ENCODE measurements around the gene CPNE7.
"Not testable (repeated sequence)": the region's sequence is repeated elsewhere in the genome, so short reads cannot be mapped to it uniquely, and the experiment has no call there.

Gene CPNE7

DNA sequence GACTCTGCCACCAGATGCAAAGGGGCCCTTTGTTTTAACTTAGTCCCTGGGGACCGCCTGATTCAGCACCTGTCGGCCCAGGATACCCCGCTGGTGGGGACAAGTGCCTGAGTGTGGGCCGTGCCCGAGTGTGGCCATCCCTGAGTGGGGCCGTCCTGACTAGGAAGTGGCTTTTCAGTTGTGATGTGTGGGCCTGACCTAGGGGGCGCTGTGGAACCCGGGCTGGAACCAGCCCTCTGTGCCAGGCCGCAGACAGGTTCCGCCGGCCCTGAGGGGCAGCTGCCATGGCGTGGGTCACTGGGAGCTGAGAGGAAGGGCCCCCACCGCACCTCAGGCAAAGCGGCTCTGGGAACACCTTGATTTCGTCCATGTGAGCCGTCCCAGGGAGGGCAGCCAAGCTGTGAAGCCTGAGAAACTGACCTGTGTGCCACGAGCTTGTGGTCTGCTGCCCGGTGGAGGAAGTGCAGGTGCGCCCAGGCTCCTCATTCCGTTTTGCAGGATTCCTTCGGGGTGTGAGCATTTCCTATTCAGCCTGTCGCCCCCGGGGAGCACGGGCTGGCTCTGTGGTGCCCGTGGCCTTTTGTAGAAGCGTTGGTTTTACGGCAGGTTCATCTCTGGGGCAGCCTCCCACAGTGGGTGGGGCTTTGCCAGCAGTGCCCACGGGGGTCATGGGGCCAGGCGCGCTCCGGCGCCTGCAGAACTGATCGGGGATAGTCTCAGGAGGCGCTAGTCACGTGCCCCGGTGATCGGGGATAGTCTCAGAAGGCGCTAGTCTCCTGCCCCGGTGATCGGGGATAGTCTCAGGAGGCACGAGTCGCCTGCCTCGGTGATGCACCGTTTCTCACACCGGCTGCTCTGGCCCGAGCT lies 9.8 kb upstream of the CPNE7 start:
- no peak for DNase-seq (ENCODE audit: low read depth)

DNA sequence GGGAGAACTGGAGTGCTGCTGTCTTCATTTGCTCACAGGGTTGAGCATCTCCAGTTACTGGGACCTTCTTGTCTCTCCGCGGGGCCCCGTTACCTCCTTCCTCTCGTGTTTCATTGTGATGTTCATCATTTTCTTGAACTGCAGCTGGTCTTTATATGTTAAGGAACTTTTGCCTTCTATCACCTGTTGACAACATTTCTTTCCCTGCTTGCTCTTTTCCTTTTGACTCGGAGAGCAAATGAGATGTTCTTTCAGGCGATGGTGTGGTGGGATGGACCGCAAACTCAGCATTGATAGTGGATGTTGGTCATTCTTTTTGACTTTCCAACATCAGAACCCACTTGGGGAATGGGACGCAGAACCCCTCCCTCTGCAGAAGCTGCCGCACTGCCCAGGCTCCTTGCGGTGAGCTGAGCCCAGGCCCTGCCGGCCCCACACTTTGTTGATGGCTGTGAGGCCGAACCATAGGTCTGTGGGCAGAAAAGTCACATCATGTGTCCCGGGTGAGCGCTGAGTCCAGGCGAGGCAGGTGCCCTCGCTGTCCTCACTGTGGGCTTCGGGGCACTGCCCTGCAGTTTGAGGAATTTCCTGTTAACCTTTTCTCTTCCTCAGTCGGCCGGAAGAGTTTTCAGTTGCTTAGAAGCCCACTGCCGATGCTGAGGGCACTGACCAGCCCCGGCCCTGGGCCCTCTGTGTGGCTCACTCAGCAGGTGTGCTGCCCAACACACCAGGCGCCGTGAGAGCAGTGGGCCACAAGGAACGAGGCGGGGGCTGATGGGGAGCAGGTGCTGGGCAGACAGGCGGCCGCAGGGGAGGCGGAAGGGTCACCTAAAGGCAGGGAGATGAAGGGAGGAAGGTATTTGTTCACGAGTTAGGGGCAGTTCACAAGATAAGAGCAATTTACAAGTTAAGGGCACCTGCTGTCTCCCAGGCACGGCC lies 7.6 kb upstream of the CPNE7 start:
- DNase-seq (ENCODE audit: low read depth), result no peak

DNA sequence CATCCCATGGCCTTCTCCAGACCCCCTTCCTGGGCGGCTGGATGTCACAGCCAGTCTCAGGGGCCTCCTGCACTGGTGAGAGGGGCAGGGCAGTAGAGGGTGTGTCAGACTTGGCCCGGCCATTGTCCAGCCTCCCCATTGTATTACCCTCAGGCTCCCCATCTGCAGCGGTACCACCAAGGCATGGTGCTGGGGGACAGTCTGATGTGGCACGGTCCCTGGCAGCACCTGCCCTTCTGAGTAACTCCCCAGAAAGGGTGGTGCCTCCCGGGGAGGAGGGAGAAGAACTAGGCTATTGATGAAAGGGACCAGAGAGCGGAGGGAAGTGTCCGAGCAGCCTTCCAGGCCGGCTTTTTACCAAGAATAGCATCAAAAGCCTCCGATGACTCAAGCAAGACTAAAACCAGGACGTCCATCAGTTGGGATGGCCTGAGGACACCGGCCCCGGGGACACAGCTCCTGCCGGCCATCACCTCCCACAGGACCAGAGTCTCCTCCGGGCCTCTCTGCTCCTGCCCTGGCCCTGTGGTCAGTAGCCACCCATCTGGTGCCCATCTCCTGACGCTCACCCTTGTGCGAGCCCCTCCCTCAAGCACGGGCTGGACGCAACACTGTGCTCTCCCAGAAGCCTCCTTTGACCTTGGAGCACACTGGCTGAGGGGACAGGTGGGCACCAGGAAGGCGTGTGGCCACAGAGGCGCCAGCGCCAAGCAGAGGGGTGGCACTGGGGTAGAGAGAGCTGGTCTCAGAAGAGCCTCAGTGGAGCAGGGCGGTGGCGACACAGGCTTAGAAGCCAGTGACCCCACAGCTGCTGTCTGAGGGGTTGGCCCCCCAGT lies 5.8 kb upstream of the CPNE7 start:
- DNase-seq (ENCODE audit: low read depth), result no peak

DNA sequence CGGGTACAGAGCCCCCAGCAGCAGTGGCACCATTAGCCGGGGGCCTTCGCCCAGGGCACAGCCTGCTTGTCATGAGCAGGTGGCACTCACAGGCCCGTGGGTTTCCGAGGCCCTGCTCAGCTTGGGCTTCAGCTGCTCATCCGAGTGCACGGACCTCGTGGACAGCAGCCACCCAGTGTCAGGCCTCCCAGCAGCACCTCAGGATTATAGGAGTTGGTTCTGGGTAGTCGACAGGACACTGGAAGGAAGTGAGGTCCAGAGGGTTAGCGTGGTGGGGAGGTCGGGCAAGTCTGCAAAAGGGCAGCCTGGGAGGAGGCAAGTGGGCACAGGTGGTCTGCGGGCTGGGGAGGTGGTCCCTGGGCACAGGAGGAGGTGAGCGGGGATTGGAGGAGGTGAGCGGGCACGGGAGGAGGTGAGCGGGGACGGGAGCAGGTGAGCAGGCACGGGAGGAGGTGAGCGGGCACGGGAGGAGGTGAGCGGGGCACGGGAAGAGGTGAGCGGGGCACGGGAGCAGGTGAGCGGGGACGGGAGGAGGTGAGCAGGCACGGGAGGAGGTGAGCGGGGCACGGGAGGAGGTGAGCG lies 5.1 kb upstream of the CPNE7 start:
- DNase-seq (ENCODE audit: low read depth), result no peak

DNA sequence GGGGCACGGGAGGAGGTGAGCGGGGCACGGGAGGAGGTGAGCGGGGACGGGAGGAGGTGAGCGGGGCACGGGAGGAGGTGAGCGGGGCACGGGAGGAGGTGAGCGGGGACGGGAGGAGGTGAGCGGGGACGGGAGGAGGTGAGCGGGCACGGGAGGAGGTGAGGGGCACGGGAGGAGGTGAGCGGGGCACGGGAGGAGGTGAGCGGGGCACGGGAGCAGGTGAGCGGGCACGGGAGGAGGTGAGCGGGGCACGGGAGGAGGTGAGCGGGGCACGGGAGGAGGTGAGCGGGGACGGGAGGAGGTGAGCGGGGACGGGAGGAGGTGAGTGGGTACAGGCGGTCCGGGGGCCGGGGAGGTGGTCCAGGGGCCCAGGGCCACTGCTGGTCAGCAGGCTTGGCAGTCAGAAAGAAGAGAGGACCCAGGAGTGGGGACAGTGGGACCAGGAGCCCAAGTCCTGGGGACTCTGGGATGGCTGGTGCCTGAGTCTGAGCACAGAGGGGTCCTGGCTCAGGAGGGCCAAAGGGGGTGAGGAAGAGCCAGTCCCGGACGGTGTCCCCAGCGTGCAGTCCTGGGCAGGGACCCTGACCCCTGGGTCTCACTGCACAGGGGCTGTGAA lies 4.5 kb upstream of the CPNE7 start:
- DNase-seq (ENCODE audit: low read depth), result not testable (repeated sequence)

DNA sequence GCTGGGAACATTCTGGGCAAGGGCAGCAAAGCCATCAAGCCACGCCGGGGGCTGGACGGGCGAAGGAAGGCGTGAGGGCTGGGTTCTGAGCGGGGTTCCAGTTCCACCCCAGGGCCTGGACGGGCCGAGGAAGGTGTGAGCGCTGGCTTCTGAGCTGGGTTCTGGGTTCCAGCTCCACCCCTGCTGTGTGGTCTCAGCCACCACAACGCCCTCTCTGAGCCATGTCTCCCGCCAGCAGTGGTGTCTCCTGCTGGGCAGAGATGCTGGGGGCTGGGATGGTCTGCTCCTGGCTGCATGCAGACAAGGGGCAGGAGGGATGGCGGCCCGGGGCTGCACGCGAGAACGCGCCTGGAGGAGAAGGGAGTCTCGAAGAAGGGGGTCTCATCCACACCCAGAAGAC lies 3.9 kb upstream of the CPNE7 start:
- DNase-seq (ENCODE audit: low read depth), result no peak

DNA sequence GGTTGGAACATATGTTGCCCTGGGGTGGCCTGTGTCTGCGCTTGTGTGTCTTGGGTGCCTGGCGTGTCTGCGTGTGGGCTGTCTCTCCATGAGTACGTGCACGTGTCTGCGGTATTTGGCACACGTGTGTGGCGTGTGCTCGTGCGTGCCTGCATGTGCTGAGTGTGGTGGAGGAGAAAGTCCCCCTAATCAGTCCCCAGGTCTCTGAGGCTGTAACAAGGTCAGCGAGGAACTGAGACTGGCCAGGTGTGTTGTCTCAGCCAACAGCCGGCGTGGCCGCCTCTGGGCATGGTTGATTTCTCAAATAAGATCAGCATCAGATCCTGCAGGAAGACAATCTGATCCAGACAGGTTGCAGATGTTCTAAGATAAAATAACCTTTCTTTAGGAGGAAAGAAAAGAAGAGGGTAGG lies 3.5 kb upstream of the CPNE7 start:
- DNase-seq (ENCODE audit: low read depth), result no peak

DNA sequence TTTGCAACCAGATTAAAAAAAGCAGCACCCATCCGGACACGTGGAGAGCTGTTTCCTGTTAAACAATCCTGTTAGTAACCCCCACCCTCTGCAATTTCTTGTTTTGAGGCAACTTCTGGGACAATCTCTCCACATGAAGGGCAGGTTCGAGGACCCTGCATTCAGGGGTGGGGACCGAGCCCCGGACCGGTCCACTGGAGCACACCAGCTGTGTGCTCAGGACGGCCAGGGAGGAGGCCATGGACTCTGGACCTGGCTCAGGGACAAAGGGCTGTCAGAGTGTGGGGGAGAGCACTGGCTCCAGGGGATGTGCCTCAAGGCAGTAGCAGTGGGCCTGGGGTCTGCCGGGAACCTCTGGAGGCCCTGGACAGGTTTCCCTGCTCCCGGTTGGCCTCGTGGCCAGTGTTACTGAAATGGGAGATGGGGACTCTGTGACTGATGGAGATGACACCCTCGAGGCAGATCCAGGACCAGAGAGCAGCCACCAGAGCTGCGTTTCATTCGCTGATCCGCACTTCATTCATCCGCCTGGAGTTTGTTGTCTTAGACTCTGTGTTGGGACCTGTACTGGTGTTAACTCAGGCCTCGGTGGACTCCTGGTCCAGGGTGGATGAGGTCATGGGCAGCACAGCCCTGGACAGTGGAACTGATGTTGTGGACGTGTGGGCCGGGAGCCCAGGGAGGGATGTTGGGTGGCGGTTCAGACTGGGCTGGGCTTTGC lies 2.9 kb upstream of the CPNE7 start:
- no peak for DNase-seq (ENCODE audit: low read depth)

DNA sequence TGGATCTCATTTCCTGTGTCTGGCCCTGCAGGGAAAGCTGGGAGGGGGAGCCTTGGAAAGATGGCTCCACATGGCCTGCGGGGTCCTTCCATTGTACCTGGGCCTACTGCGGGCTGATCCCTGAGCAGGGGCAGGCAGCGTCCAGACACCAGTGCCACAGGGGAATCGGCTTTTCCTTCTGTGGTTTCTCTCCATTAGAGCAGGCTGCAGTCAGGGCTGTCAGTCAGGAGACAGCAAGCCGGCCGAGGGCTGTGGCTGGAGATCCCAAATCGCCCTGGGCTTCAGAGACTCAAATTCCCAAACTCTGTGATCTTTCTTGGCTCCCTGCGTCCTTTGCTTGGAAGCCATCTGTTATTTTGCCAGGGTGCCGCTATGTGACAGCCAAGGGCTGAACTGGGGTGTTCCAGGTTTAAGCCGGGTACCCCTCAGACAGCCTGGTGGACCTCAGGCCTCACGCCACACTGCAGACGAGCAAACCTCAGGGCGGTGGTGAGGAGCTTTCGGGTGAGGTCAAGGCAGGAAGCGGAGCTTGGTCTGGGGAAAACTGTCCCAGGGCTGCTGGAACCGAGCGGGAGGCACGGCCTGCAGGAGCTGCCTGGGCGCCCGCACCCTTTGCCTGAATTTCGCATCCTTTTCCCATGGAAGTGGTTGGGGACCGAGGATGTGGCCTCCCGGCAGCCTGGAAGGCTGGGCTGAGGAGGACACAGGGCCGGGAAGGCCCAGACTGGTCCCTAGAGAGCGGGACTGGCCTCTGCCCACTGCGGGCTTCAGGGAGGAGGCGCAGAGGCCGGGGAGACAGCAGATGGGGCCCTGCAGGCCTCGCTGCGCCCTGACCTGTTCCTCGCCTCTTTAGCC lies 1.5 kb upstream of the CPNE7 start:
- DNase-seq (ENCODE audit: low read depth), result no peak

DNA sequence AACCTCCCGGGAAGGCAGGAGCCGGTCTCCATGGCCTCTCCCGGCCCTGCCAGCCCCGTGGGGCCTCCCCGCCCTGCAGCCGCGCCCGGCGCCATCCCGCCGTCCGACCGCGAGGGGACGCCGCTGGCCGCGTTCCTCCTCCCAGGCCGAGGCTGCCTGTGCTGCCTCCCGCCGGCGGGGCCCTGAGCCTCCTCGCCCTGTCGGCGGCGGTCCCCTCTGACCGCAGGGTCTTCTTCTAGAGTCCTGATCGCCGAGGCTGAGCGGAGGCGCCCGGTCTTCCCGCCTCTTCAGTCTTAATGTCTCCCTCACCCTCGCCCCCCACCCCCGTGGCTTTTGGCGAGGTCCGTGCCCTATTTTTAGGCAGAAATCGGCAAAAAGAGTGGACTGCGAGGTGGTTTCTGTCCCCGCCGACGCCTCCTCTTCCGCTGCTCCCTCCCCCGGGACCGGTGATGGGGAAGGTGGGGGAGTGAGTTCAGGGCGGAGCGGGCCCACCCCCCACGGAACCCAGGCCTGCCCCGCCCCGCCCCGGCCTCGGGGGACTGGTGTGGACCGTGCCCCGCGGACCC lies 794 bp upstream of the CPNE7 start:
- peak; percentile 43 for DNase-seq (ENCODE audit: low read depth)

DNA sequence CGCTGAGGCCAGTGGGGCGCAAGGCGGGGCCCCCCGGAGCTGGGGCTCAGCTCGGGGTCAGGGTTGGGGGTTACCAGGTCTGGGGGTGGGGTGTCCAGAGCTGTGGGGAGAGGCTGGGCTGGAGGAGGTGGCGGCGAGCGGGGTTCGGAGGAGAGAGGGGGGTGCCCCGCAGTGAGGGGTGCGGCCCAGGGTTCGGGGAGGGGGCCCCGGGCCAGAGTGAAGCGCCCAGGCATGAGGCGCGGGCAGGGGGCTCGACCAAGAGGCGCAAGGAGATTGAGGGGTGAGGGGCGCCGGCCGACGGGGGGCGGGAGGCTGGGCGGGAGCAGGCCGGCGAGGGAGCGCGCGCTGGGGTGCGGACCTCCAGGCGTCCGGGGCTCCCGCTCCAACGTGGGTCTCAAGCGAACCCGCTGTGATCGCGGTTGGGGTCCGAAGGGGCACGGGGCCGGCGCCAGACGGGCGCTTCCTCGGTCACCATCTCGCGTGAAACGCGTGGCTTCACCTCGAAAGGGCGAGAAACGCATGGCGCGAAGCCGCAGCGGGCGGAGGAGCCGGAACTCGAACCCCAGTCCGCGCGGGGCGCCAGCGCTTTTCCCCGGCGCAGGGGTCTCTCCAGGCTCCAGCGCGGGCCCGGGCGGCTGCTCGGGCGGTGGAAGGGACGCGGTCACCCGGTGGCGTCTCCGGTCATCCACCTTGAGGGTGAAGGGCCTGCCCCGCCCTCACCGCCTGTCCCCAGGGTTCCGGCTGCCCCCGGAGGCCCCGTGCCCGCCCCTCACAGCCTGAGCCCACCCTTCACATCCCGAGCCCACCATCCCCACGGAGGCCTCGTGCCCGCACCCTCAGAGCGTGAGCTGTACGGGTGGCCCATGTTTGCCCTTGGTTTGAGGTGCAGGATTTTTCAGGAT lies 846 bp downstream of the CPNE7 start:
- no peak for DNase-seq (ENCODE audit: low read depth)

DNA sequence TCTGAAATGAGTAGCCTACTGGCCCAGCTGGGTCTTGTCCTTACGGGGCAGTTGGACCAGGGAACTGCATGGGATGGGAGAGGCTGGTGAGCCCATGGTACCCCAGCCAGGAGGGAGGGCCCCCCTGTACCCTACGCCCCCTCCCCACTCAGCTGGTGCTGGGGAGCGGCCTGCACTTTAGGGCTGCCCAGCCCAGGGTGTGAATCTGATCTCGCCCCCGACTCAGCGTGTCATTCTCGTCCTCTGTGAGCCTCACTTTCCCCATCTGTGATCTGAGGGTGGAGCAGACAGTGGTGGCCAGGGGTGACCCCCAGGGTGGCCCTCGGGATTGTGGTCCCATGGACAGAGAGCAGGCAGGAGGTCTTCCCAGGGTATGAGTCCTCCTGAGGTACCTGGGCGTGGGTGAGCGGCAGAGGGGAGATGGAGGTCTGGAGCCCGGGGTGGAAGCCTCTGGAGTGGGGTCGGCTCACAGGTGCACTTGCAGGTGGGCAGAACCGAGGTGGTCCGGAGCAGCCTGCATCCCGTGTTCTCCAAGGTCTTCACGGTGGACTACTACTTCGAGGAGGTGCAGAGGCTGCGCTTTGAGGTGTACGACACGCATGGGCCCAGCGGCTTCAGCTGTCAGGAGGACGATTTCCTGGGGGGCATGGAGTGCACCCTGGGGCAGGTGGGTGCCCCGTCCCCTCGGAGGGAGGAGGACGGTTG lies 1.6 kb downstream of the CPNE7 start:
- DNase-seq (ENCODE audit: low read depth), result no peak

DNA sequence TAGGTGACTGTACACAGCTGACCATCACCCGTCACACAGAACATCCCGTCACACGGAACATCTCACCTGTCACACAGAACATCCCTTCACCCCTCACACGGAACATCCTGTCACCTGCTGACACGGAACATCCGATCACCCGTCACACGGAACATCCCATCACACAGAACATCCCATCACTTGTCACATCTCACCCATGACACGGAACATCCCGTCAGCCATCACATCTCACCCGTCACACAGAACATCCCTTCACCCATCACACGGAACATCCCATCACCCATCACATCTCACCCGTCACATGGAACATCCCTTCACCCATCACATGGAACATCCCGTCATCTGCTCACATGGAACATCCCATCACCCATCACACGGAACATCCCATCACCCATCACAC lies 3.8 kb downstream of the CPNE7 start:
- DNase-seq (ENCODE audit: low read depth), result no peak

DNA sequence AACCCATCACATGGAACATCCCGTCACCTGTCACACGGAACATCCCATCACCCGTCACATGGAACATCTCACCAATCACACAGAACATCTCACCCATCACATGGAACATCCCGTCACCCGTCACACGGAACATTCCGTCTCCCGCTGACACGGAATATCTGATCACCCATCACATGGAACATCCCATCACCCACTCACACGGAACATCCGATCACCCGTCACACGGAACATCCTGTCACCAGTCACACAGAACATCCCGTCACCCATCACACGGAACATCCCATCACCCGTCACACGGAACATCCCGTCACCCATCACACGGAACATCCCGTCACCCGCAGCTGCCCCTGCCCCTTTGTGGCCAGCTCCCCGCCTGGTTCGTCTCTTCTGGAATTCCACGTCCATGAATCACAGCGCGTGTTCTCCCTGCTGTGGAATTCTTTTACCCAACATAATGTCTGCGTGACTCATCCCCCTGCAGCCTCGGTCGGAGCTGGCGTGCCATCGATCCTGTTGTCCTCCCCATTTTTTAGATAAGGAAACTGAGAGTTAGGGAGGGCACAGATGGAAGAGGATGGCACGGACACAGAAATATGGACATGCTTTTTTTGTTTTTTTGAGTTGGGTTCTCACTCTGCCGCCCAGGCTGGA lies 5.6 kb downstream of the CPNE7 start:
- DNase-seq (ENCODE audit: low read depth), result peak; percentile 94

DNA sequence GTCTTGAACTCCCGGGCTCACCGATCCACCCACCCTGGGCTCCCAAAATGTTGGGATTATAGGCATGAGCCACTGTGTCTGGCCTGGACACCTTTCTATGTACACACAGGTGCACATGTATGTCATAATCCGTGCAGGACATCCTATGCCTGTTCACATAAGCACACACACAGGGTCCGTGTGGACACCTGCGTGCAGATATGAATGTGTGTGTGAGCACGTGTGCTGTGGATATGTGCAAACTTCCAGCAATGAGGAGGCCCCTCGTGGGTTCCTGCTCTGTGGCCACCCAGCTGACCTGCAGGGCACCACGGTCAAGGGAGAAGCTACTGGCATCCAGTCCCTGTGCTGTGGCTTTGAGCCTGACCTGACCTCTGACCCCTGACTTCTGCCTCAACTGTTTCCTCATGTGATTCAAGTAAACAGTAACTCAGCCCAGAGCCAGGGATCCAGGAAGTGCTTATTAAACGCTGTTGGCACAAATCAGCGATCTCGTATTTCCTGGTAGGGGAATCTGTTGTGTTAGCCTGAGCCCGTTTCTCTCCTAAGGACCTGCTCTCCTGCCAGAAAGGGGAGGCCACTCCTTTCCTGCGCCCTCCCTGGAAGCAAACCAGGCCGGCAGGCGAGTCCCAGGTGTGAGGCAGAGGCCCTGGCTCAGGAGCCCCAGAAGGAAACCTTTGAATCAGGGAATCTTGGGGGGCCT lies 6.5 kb downstream of the CPNE7 start:
- DNase-seq (ENCODE audit: low read depth), result peak; percentile 63

DNA sequence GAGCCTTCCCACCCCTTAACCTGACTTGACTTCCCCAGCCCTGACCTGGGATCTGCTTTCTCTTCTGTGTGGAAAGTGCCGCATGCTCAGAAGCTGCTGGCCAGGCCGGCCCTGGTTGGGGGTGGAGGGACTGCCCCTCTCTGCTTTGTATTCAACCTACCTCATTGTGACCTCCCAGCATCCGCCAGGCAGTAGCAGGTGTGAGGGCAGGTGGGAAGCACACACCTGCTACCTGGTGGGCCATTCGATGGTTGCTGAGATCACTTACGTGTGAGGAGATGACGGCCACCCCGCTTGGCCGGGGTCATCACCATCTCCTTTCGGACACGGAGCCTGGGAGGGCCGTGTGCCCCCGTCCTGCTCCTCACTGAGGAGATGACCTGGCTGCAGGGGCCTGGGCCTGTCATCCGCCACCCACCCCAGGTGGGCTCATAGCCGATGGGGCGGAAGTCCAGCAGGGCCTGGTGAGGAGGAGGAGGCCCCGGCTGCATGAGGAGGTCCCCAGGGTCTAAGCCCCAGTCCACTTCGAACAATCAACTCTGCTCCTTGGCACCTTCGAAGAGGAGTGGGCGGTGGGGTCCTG lies 7.1 kb downstream of the CPNE7 start:
- no peak for DNase-seq (ENCODE audit: low read depth)
